HepG2 (cell line): Measurements from ENCODE around the gene TMEM117. TPM values are rescaled to one million over a fixed set of nuclear protein-coding genes. Genes with fewer than 3 reads are reported as not detected.

Experiments
- ERF ChIP-seq: IDR thresholded peaks from 2 replicates; pipeline ENCODE4 v1.6.1; 2018; ENCODE audit warnings: missing biosample characterization, missing genetic modification reagents
- FOXJ3 ChIP-seq: sonication (generic); formaldehyde crosslinking; IDR thresholded peaks from 2 replicates; pipeline ENCODE4 v1.4.0; 2020; ENCODE audit warnings: missing genetic modification reagents, mild to moderate bottlenecking, borderline replicate concordance
- HBP1 ChIP-seq: IDR thresholded peaks from 2 replicates; pipeline ENCODE4 v1.6.1; 2016; ENCODE audit warnings: low read depth, control low read depth
- HES4 ChIP-seq: sonication (generic); formaldehyde crosslinking; IDR thresholded peaks from 2 replicates; pipeline ENCODE4 v1.9.0; 2021; ENCODE audit warnings: mild to moderate bottlenecking, missing genetic modification reagents, borderline replicate concordance
- JUNB ChIP-seq: sonication (generic); formaldehyde crosslinking; IDR thresholded peaks from 2 replicates; pipeline ENCODE4 v1.8.0; 2022; ENCODE audit warnings: missing genetic modification reagents, mild to moderate bottlenecking, borderline replicate concordance
- SETDB1 ChIP-seq: sonication (generic); formaldehyde crosslinking; IDR thresholded peaks from 2 replicates; pipeline ENCODE4 v1.5.1; 2020; ENCODE audit warnings: missing genetic modification reagents, mild to moderate bottlenecking, borderline replicate concordance
- SMC3 ChIP-seq: IDR thresholded peaks from 2 replicates; pipeline ENCODE4 v1.6.1; 2011; ENCODE audit warnings: low read length, improper control_type of control experiment
- USF2 ChIP-seq, 2 experiments: sonication (generic) in 1 of 2; formaldehyde crosslinking in 1 of 2; IDR thresholded peaks; 2 replicates each; pipeline versions ENCODE4 v1.5.1 to v1.6.1; 2011 to 2020; ENCODE audit warnings: borderline replicate concordance in 1 of 2, low read depth in 1 of 2, low read length in 1 of 2, mild to moderate bottlenecking in 1 of 2, missing genetic modification reagents in 1 of 2, moderate library complexity in 1 of 2
- ZBTB43 ChIP-seq: sonication (generic); formaldehyde crosslinking; conservative IDR thresholded peaks from 2 replicates; pipeline ENCODE4 v1.4.0; 2020; ENCODE audit warnings: missing genetic modification reagents
- ZNF12 ChIP-seq: sonication (generic); formaldehyde crosslinking; IDR thresholded peaks from 2 replicates; pipeline ENCODE4 v1.5.0; 2020; ENCODE audit warnings: missing genetic modification reagents
- ZNF20 ChIP-seq: sonication (generic); formaldehyde crosslinking; IDR thresholded peaks from 2 replicates; pipeline ENCODE4 v1.4.0; 2020; ENCODE audit warnings: mild to moderate bottlenecking, moderate library complexity, missing genetic modification reagents
- ZNF382 ChIP-seq: sonication (generic); formaldehyde crosslinking; IDR thresholded peaks from 2 replicates; pipeline ENCODE4 v1.5.0; 2020; ENCODE audit warnings: missing genetic modification reagents, mild to moderate bottlenecking, borderline replicate concordance
- ZNF460 ChIP-seq: sonication (generic); formaldehyde crosslinking; IDR thresholded peaks from 2 replicates; pipeline ENCODE4 v1.5.1; 2020; ENCODE audit warnings: missing genetic modification reagents, mild to moderate bottlenecking, borderline replicate concordance
- ZNF484 ChIP-seq: sonication (generic); formaldehyde crosslinking; IDR thresholded peaks from 2 replicates; pipeline ENCODE4 v1.5.1; 2020; ENCODE audit warnings: mild to moderate bottlenecking, low read depth, missing genetic modification reagents, borderline replicate concordance
- ZNF570 ChIP-seq: sonication (generic); formaldehyde crosslinking; IDR thresholded peaks from 2 replicates; pipeline ENCODE4 v1.4.0; 2020; ENCODE audit warnings: mild to moderate bottlenecking, missing genetic modification reagents, borderline replicate concordance
- ZNF619 ChIP-seq: sonication (generic); formaldehyde crosslinking; IDR thresholded peaks from 2 replicates; pipeline ENCODE4 v1.4.0; 2020; ENCODE audit warnings: mild to moderate bottlenecking, missing genetic modification reagents
- ZNF660 ChIP-seq: sonication (generic); formaldehyde crosslinking; IDR thresholded peaks from 2 replicates; pipeline ENCODE4 v1.5.1; 2020; ENCODE audit warnings: mild to moderate bottlenecking, low read depth, missing genetic modification reagents, borderline replicate concordance
- ZNF790 ChIP-seq: sonication (generic); formaldehyde crosslinking; IDR thresholded peaks from 2 replicates; pipeline ENCODE4 v1.8.0; 2022; ENCODE audit warnings: missing genetic modification reagents, mild to moderate bottlenecking, borderline replicate concordance
- ZNF883 ChIP-seq: sonication (generic); formaldehyde crosslinking; IDR thresholded peaks from 2 replicates; pipeline ENCODE4 v1.5.1; 2020; ENCODE audit warnings: mild to moderate bottlenecking, missing genetic modification reagents; ENCODE audit errors: not compliant biosample characterization
- polyA plus RNA-seq, 8 experiments: library from polyadenylated mRNA; depleted of rRNA in 3 of 8; stranded (reverse) in 7 of 8; unstranded in 1 of 8; fragments of >200 nt; fragmentation: Illumina TruSeq in 4 of 8; extraction: Trizol in 4 of 8; gene quantifications; 2 replicates each; pipeline versions ENCODE4 v1.2.1 to v1.2.3, GENCODE V29; 2011 to 2016; ENCODE audit warnings: low read depth in 4 of 8, missing spikeins in 1 of 8, mixed read lengths in 1 of 8; ENCODE audit not compliant: insufficient read depth in 1 of 8
- total RNA-seq, 5 experiments: library from RNA; depleted of rRNA; stranded (reverse); fragments of >200 nt; fragmentation: Illumina TruSeq; extraction: Trizol; gene quantifications; 2 replicates each; pipeline ENCODE4 v1.2.3, GENCODE V29; 2016; ENCODE audit warnings: low read depth in 1 of 5
- TF ChIP-seq, protein P1 (sequence below): sonication (generic); formaldehyde crosslinking; IDR thresholded peaks from 2 replicates; pipeline ENCODE4 v1.4.0; 2020; ENCODE audit warnings: mild to moderate bottlenecking, missing genetic modification reagents
- TF ChIP-seq, protein P2 (sequence below): sonication (generic); formaldehyde crosslinking; conservative IDR thresholded peaks from 2 replicates; pipeline ENCODE4 v1.8.0; 2022; ENCODE audit warnings: low read depth, missing genetic modification reagents

TMEM117 gene
- total and polyA plus RNA-seq, 2 of the 13 experiments (the other 11 are each of a cell fraction or from before 2014, with no cell fraction given) = 2.8 to 8.5 TPM

DNA sequence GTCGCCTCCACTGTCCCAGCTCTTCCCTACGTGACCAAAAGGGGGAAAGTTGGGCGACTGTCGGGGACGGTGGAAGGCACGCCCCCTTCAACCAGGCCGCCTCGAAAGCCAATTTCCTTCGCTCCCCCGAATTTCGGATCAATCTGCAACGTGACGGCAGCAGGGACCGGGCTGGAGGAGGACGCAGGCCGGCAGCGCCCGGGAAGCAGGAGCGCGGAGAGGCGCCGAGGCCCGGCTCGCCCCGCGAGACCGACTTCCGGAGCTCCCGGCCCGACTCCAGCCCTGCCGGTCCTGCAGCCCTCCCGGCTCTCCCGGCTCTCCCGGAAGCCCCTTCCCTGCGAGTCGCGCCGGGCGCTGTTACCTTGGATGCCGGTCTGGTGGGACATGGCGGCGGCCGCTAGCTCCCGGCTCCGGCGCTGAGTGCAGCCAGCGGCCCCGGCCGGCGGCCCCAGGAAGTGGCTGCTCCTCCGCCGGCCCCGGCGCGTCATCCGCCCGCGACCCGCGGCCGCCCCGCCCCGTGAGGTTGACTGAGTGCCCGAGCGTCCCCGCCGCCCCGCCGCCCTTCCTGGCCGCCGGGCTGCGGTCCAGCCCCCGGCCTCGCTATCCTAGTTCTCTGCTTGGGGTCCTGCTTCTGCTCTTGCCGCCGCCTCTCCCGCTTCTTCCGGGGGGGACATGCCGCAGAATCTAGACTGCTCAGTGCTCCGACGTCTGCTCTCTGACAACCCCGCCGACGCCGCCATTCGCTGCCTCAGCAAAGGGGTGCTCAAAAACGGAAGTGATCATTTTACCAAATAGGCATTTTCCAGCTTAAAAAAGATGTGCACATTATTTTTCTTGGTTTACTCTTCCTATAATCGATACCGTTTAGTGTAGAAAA lies 29.8 kb upstream of the TMEM117 start, which contains the start of gene TWF1 (continued):
- TF ChIP-seq ZNF20 (CRISPR knock-in tag) (no peak), SETDB1 (no peak), ERF (CRISPR knock-in tag) (peak; percentile 70), FOXJ3 (CRISPR knock-in tag) (no peak), ZBTB43 (peak; percentile 51), SMC3 (no peak), ZNF660 (CRISPR knock-in tag) (no peak), ZNF570 (CRISPR knock-in tag) (no peak), JUNB (CRISPR knock-in tag) (no peak), ZNF790 (CRISPR knock-in tag) (no peak), USF2 (IDR thresholded peaks at IDR 0.05; ENCODE audit: low read depth, low read length) (no peak), USF2 (CRISPR knock-in tag; IDR thresholded peaks at IDR 0.05; ENCODE audit: borderline replicate concordance) (no peak), ZNF460 (CRISPR knock-in tag) (no peak), ZNF484 (no peak), HES4 (CRISPR knock-in tag) (peak; percentile 58; the same call in 1 of the 2 replicates), ZNF883 (peak; percentile 66), ZNF12 (CRISPR knock-in tag) (no peak), ZNF619 (CRISPR knock-in tag) (no peak), ZNF382 (CRISPR knock-in tag) (no peak), HBP1 (0 out of 2 replicates have a peak, but pooled peaks have one; percentile 35)
- TF ChIP-seq, protein P1, sequence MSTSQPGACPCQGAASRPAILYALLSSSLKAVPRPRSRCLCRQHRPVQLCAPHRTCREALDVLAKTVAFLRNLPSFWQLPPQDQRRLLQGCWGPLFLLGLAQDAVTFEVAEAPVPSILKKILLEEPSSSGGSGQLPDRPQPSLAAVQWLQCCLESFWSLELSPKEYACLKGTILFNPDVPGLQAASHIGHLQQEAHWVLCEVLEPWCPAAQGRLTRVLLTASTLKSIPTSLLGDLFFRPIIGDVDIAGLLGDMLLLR = no peak
- TF ChIP-seq, protein P2, sequence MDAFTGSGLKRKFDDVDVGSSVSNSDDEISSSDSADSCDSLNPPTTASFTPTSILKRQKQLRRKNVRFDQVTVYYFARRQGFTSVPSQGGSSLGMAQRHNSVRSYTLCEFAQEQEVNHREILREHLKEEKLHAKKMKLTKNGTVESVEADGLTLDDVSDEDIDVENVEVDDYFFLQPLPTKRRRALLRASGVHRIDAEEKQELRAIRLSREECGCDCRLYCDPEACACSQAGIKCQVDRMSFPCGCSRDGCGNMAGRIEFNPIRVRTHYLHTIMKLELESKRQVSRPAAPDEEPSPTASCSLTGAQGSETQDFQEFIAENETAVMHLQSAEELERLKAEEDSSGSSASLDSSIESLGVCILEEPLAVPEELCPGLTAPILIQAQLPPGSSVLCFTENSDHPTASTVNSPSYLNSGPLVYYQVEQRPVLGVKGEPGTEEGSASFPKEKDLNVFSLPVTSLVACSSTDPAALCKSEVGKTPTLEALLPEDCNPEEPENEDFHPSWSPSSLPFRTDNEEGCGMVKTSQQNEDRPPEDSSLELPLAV (CRISPR knock-in tag) = no peak
